ENCODE results near the gene RFX5.

The RFX5 gene

GRCh38 chr1:151369302-151369610 is 22.2 kb upstream of the RFX5 start:
- no peak overlapping the region for H3K4me3 ChIP-seq (ENCODE audit: control insufficient read depth, low read depth, low read length)
- DNase-seq (ENCODE audit: low read depth), result no peak
- no peak for TF ChIP-seq CTCF (IDR thresholded peaks at IDR 0.05; ENCODE audit: control insufficient read depth, insufficient read depth, low read depth, low read length, missing control alignments)

- no peak for DNase-seq (ENCODE audit: low read depth)
- H3K4me3 ChIP-seq (ENCODE audit: control insufficient read depth, low read depth, low read length), result no peak overlapping the region
- no peak for TF ChIP-seq CTCF (IDR thresholded peaks at IDR 0.05; ENCODE audit: control insufficient read depth, insufficient read depth, low read depth, low read length, missing control alignments)
Measured at GRCh38 chr1:151368393-151369301, 21.6 kb upstream of the RFX5 start.

- no peak overlapping the region for H3K4me3 ChIP-seq (ENCODE audit: control insufficient read depth, low read depth, low read length)
- no peak for TF ChIP-seq CTCF (IDR thresholded peaks at IDR 0.05; ENCODE audit: control insufficient read depth, insufficient read depth, low read depth, low read length, missing control alignments)
- DNase-seq (ENCODE audit: low read depth), result no peak
Measured at GRCh38 chr1:151367658-151368392, 20.8 kb upstream of the RFX5 start.

GRCh38 chr1:151364996-151365395 is 17.9 kb upstream of the RFX5 start:
- H3K4me3 ChIP-seq (ENCODE audit: control insufficient read depth, low read depth, low read length), result no peak overlapping the region
- DNase-seq (ENCODE audit: low read depth), result no peak
- no peak for TF ChIP-seq CTCF (IDR thresholded peaks at IDR 0.05; ENCODE audit: control insufficient read depth, insufficient read depth, low read depth, low read length, missing control alignments)

GRCh38 chr1:151362308-151363155 is 15.5 kb upstream of the RFX5 start:
- H3K4me3 ChIP-seq (ENCODE audit: control insufficient read depth, low read depth, low read length), result no peak overlapping the region
- TF ChIP-seq CTCF (IDR thresholded peaks at IDR 0.05; ENCODE audit: control insufficient read depth, insufficient read depth, low read depth, low read length, missing control alignments), result no peak
- no peak for DNase-seq (ENCODE audit: low read depth)

GRCh38 chr1:151361883-151362282 is 14.8 kb upstream of the RFX5 start:
- H3K4me3 ChIP-seq (ENCODE audit: control insufficient read depth, low read depth, low read length), result no peak overlapping the region
- DNase-seq (ENCODE audit: low read depth), result no peak
- TF ChIP-seq CTCF (IDR thresholded peaks at IDR 0.05; ENCODE audit: control insufficient read depth, insufficient read depth, low read depth, low read length, missing control alignments), result no peak

Data from AG09309 (cell line).